DOHH2 (cell line): ENCODE measurements around the gene SLC27A1.

Experiments
- EZH2phosphoT487 ChIP-seq: fragments of 200-600 bp; sonication (generic); IDR thresholded peaks from 2 replicates; pipeline ENCODE4 v1.6.1; 2017; ENCODE audit warnings: borderline replicate concordance, mild to moderate bottlenecking, antibody characterized with exemption, low read length, moderate library complexity, mixed read lengths
- TF ChIP-seq, protein P1 (sequence below): fragments of 200-600 bp; sonication (generic); IDR thresholded peaks from one replicate; pipeline ENCODE4 v1.5.1; 2014; ENCODE audit warnings: antibody characterized with exemption, mild to moderate bottlenecking, low read depth, low read length; ENCODE audit not compliant: poor library complexity, severe bottlenecking

DNA sequence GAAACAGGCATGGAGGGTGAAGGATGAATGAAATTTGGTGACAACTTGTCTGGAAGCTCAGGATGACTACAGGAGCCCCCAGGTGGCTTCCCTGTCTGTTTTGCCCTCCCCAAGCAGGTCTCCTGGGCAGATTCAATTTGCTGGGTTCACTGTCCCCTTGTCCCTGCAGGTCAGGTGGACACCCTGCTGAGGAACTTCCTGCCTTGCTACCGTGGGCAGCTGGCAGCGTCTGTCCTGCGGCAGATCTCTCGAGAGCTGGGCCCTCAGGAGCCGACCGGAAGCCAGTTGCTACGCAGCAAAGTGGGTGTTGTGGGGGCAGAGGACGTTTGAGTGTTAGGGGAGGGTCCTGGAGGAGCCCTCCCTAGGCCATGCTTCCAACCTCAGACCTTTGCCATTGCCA is 60.3 kb downstream of the SLC27A1 start:
- TF ChIP-seq, protein P1, sequence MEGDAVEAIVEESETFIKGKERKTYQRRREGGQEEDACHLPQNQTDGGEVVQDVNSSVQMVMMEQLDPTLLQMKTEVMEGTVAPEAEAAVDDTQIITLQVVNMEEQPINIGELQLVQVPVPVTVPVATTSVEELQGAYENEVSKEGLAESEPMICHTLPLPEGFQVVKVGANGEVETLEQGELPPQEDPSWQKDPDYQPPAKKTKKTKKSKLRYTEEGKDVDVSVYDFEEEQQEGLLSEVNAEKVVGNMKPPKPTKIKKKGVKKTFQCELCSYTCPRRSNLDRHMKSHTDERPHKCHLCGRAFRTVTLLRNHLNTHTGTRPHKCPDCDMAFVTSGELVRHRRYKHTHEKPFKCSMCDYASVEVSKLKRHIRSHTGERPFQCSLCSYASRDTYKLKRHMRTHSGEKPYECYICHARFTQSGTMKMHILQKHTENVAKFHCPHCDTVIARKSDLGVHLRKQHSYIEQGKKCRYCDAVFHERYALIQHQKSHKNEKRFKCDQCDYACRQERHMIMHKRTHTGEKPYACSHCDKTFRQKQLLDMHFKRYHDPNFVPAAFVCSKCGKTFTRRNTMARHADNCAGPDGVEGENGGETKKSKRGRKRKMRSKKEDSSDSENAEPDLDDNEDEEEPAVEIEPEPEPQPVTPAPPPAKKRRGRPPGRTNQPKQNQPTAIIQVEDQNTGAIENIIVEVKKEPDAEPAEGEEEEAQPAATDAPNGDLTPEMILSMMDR: no peak
- TF ChIP-seq EZH2phosphoT487: no peak
